Esophagus (tissue), 2 donors: ENCODE results near the gene HSPB9. TPM values are rescaled to one million over a fixed set of nuclear protein-coding genes. Genes with fewer than 3 reads are reported as not detected.
"Not testable (repeated sequence)": the region's sequence is repeated elsewhere in the genome, so short reads cannot be mapped to it uniquely, and the experiment has no call there.

Experiments
- H3K27ac ChIP-seq, 2 donors: one replicate each; pipeline ENCODE4 v1.5.1; 2013; ENCODE audit warnings: low read depth in 2 of 2, mild to moderate bottlenecking in 2 of 2, inconsistent platforms in 1 of 2, low read length in 1 of 2, moderate library complexity in 1 of 2
- H3K27me3 ChIP-seq, 2 donors: one replicate each; pipeline ENCODE4 v1.6.1; 2013; ENCODE audit warnings: low read length in 2 of 2, control low read depth in 1 of 2, mild to moderate bottlenecking in 1 of 2; ENCODE audit not compliant: insufficient read depth in 2 of 2, control insufficient read depth in 1 of 2
- H3K36me3 ChIP-seq, 2 donors: one replicate each; pipeline ENCODE4 v1.6.1; 2013; ENCODE audit warnings: low read length in 1 of 2; ENCODE audit not compliant: control insufficient read depth in 2 of 2, insufficient read depth in 2 of 2
- H3K4me1 ChIP-seq, 2 donors: one replicate each; pipeline ENCODE4 v1.6.1; 2013; ENCODE audit warnings: low read length in 1 of 2; ENCODE audit not compliant: control insufficient read depth in 2 of 2, insufficient read depth in 2 of 2
- H3K4me3 ChIP-seq, 2 donors: one replicate each; pipeline ENCODE4 v1.5.1; 2013; ENCODE audit warnings: low read length in 2 of 2, mild to moderate bottlenecking in 2 of 2, low read depth in 1 of 2, moderate library complexity in 1 of 2
- H3K9me3 ChIP-seq, 2 donors: one replicate each; pipeline ENCODE4 v1.6.1; 2013; ENCODE audit warnings: mild to moderate bottlenecking in 2 of 2, low read depth in 1 of 2, low read length in 1 of 2, moderate library complexity in 1 of 2; ENCODE audit not compliant: control insufficient read depth in 2 of 2, insufficient read depth in 1 of 2
- WGBS, 2 donors: extraction: QIAGEN DNeasy Blood & Tissue Kit; methylation state at CpG; one replicate each; pipeline ENCODE4 v1.1.7; 2013; 5-methylcytosine and 5-hydroxymethylcytosine counted together
- polyA plus RNA-seq, 2 donors: library from polyadenylated mRNA; stranded (reverse); fragments of 200-250 nt; gene quantifications; one replicate each; pipeline ENCODE4 v1.2.3, GENCODE V29; 2013
- donor health status: healthy with polysubstance abuse.
- donor health status: Bipolar disorder and iron deficiency.

Gene HSPB9
- polyA plus RNA-seq, 2 donors = 0.04 TPM

DNA sequence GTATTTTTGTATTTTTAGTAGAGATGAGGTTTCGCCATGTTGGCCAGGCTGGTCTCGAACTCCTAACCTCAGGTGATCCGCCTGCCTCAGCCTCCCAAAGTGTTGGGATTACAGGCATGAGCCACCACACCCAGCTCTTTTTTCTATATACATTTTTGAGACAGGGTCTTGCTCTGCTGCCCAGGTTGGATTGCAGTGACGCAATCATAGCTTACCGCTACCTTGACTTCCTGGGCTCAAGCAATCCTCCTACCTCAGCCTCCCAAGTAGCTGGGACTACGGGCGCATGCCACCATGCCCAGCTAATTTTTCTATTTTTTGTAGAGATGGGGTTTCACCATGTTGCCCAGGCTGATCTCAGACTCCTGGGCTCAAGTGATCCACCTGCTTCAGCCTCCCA is 18.1 kb downstream of the HSPB9 start:
- not testable (repeated sequence) for H3K9me3 ChIP-seq, H3K27me3 ChIP-seq, H3K27ac ChIP-seq, H3K4me3 ChIP-seq, H3K36me3 ChIP-seq, H3K4me1 ChIP-seq
- 96 to 99% methylated on average over 7 of the region's 7 CpGs for WGBS, 2 donors

DNA sequence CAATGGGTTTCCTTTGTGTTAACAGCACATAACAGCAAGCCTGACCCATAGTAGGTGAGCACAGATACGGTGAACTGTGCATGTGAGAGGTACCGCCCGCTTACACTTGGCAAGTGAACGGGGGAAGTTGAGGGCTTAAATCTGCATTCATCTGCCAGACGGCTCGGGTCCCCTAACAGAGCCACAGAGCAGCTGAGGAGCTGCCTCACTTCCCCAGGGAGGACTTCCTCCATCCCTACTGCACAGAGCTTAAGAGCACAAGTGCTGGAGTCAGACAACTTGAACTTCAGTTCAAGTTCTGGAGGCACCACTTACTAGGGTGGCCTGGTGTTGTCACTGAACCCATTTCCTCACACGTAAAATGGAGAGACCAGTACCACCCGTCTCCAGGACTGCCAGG is 18.8 kb downstream of the HSPB9 start:
- Histone ChIP-seq H3K36me3 (peaks cover 3 to 7% of the 10 kb centered on the region in 2 donors), H3K27me3 (no peaks in the 10 kb centered on the region), H3K27ac (no peak overlapping the region), H3K4me1 (peaks cover 3 to 8% of the 10 kb centered on the region in 2 donors), H3K9me3 (no peaks in the 10 kb centered on the region), H3K4me3 (no peak overlapping the region)
- 79 to 83% methylated on average over 8 of the region's 8 CpGs for WGBS, 2 donors

DNA sequence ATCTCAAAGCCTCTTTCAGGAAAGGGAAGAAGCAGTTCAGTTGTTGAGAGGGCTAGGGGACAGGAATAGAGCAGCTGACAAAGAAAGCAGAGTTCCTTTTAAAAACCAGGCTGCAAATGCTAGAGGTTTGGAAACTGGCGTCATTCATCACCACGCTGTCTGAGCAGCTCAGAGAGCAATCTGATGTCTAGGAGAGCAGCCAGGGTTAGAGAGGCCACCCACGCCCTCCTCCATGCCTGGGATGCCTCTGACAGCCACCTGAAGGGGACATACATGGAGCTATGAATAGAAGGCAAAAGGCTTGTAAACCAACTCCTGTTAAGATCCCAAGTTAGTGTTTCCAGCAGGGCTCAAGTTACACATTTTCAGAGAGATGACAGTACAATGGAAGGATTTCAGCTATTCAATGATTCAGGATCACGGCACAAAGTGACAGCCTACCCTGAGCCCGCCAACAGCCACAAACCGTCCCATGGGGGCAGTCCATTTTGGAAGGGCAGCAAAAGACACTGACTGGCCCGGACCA is 19.8 kb downstream of the HSPB9 start:
- H3K27me3 ChIP-seq = no peaks in the 10 kb centered on the region
- peaks cover 3 to 10% of the 10 kb centered on the region in 2 donors for H3K36me3 ChIP-seq
- no peak overlapping the region for H3K4me3 ChIP-seq
- H3K9me3 ChIP-seq = no peaks in the 10 kb centered on the region
- WGBS, 2 donors = 81 to 85% methylated on average over 7 of the region's 7 CpGs
- H3K4me1 ChIP-seq = peaks cover 3 to 8% of the 10 kb centered on the region in 2 donors
- no peak overlapping the region for H3K27ac ChIP-seq

DNA sequence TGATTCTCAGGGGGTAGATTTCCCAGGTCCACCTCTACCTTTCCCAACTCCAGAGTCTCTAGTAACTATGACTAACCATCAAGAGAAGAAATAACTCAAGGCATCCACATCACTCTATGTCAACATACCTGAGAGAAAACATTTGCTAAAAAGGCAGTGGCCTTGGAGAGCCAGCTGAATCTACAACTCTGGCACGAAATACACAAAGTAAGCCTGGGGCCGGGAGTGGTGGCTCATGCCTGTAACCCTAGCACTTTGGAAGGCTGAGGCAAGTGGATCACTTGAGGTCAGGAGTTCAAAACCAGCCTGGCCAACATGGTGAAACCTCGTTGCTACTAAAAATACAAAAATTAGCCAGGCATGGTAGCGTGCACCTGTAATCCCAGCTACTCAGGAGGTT is 20.5 kb downstream of the HSPB9 start:
- H3K36me3 ChIP-seq, H3K4me3 ChIP-seq, H3K4me1 ChIP-seq, H3K27ac ChIP-seq, H3K27me3 ChIP-seq, H3K9me3 ChIP-seq: not testable (repeated sequence)
- 76 to 84% methylated on average over 4 of the region's 4 CpGs for WGBS, 2 donors

DNA sequence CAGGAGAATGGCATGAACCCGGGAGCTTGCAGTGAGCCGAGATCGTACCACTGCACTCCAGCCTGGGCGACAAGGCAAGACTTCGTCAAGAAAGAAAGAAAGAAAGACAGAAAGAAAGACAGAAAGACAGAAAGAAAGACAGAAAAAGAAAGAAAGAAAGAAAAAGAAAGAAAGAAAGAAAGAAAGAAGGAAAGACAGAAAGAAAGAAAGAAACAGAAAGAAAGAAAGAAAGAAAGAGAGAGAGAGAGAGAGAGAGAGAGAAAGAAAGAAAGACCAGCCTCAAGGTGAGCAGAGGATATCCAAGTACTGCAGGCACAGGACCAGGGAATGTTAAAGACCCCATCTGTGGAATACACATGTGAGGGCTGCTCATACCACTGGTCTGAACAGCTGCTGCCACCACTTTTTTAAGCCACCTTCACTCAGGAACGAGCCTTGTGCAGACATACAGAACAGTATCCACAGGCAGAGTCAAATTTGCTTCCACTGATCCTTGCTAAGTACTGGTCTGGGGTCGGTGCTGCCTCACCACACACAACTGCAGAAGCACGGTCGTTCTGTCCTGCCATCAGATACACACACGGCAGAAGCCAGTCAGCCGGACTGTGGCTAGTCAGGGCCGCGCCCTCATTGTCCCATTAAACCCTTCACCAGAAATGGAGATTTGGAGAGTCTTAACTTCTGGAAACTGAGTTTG is 24.5 kb downstream of the HSPB9 start:
- Histone ChIP-seq H3K9me3 (no peaks in the 10 kb centered on the region), H3K36me3 (peaks cover 0 to 9% of the 10 kb centered on the region in 2 donors), H3K4me3 (no peak overlapping the region), H3K27me3 (no peaks in the 10 kb centered on the region), H3K27ac (no peak overlapping the region), H3K4me1 (peaks cover 0 to 2% of the 10 kb centered on the region in 2 donors)
- WGBS, 2 donors = 87 to 89% methylated on average over 13 of the region's 13 CpGs

GRCh38 chr17:42153919-42154742 is 31.5 kb downstream of the HSPB9 start:
- Histone ChIP-seq H3K4me1 (peaks cover 6 to 8% of the 10 kb centered on the region in 2 donors), H3K9me3 (no peaks in the 10 kb centered on the region), H3K4me3 (peak overlapping the region; percentile 94 to 100), H3K27me3 (no peaks in the 10 kb centered on the region), H3K36me3 (peaks cover 0 to 2% of the 10 kb centered on the region in 2 donors), H3K27ac (peak overlapping the region; percentile 68 to 91)
- 5 to 6% methylated on average over 15 of the region's 15 CpGs for WGBS, 2 donors

GRCh38 chr17:42155614-42156045 is 33.0 kb downstream of the HSPB9 start:
- H3K27ac ChIP-seq = peak overlapping the region in 1 of 2 donors; percentile 0
- H3K4me1 ChIP-seq = peaks cover 4 to 8% of the 10 kb centered on the region in 2 donors
- no peaks in the 10 kb centered on the region for H3K9me3 ChIP-seq
- peaks cover 0 to 2% of the 10 kb centered on the region in 2 donors for H3K36me3 ChIP-seq
- 39 to 47% methylated on average over 17 of the region's 17 CpGs for WGBS, 2 donors
- H3K27me3 ChIP-seq = no peaks in the 10 kb centered on the region
- peak overlapping the region; percentile 35 to 100 for H3K4me3 ChIP-seq

GRCh38 chr17:42159796-42160530 is 37.4 kb downstream of the HSPB9 start:
- WGBS, 2 donors = 70 to 78% methylated on average over 14 of the region's 14 CpGs
- no peaks in the 10 kb centered on the region for H3K27me3 ChIP-seq

GRCh38 chr17:42160531-42160910 is 37.9 kb downstream of the HSPB9 start:
- no peak overlapping the region for H3K4me3 ChIP-seq
- WGBS, 2 donors = 82 to 84% methylated on average over 7 of the region's 7 CpGs
- no peaks in the 10 kb centered on the region for H3K36me3 ChIP-seq
- H3K9me3 ChIP-seq = no peaks in the 10 kb centered on the region
- H3K27ac ChIP-seq = no peak overlapping the region
- peaks cover 0 to 1% of the 10 kb centered on the region in 2 donors for H3K4me1 ChIP-seq
- H3K27me3 ChIP-seq = no peaks in the 10 kb centered on the region

More at GRCh38 chr17:42159796-42160530, 37.4 kb downstream of the HSPB9 start:
- H3K4me3 ChIP-seq = no peak overlapping the region
- H3K36me3 ChIP-seq = no peaks in the 10 kb centered on the region
- H3K9me3 ChIP-seq = no peaks in the 10 kb centered on the region
- H3K27ac ChIP-seq = no peak overlapping the region
- peaks cover 2 to 4% of the 10 kb centered on the region in 2 donors for H3K4me1 ChIP-seq
